ENCODE data around the gene DEDD. TPM values are rescaled to one million over a fixed set of nuclear protein-coding genes. Genes with fewer than 3 reads are reported as not detected.
A peak's percentile ranks its signal among the peaks of the same experiment; 100 is the strongest.

The DEDD gene
- polyA plus RNA-seq, 2 of the 4 experiments (the other 2 are of a cell fraction), result 25.3 to 38.4 TPM

- TF ChIP-seq BHLHE40 (IDR thresholded peaks at IDR 0.05; ENCODE audit: low read depth, low read length) (no peak), HOXB5 (CRISPR knock-in tag; IDR thresholded peaks at IDR 0.05) (0 out of 2 replicates have a peak, but pooled peaks have one; percentile 46), NPAS2 (CRISPR knock-in tag; IDR thresholded peaks at IDR 0.05; ENCODE audit: borderline replicate concordance) (no peak), CHD4 (IDR thresholded peaks at IDR 0.05; ENCODE audit: borderline replicate concordance) (no peak), MAZ (IDR thresholded peaks at IDR 0.05; ENCODE audit: borderline replicate concordance, low read depth, low read length) (no peak), NFE2L2 (conservative IDR thresholded peaks at IDR 0.05; ENCODE audit: low read length) (no peak), TP53 (CRISPR knock-in tag; IDR thresholded peaks at IDR 0.05) (no peak), REST (IDR thresholded peaks at IDR 0.05) (no peak), POLR2AphosphoS2 (conservative IDR thresholded peaks at IDR 0.05; ENCODE audit: low read length) (no peak), HES2 (IDR thresholded peaks at IDR 0.05) (no peak), EHF (CRISPR knock-in tag; IDR thresholded peaks at IDR 0.05) (0 out of 2 replicates have a peak, but pooled peaks have one; percentile 40), JUN (IDR thresholded peaks at IDR 0.05) (peak; percentile 72 to 81; a peak in 4 of 5 replicates), RAD21 (conservative IDR thresholded peaks at IDR 0.05 in 1 of 2, IDR thresholded peaks at IDR 0.05 in 1 of 2) (no peak), USF2 (IDR thresholded peaks at IDR 0.05) (no peak), POLR2A (IDR thresholded peaks at IDR 0.05; ENCODE audit: low read length) (peak; percentile 98), CEBPB (IDR thresholded peaks at IDR 0.05) (no peak), E2F6 (IDR thresholded peaks at IDR 0.05; ENCODE audit: borderline replicate concordance, low read depth) (peak; percentile 82), FOSL2 (IDR thresholded peaks at IDR 0.05) (no peak), FOSL2 (CRISPR knock-in tag; IDR thresholded peaks at IDR 0.05) (no peak), KDM1A (IDR thresholded peaks at IDR 0.05; ENCODE audit: low read depth) (no peak), HEYL (CRISPR knock-in tag; IDR thresholded peaks at IDR 0.05) (no peak), ZFP36 (IDR thresholded peaks at IDR 0.05; ENCODE audit: borderline replicate concordance, partially characterized antibody) (no peak), PHF8 (IDR thresholded peaks at IDR 0.05; ENCODE audit: borderline replicate concordance, low read depth) (peak; percentile 87)
Measured at GRCh38 chr1:161177112-161177935, 44.9 kb upstream of the DEDD start, which contains the start of gene B4GALT3 (continued).

Data from A549 (cell line).